COLO668 (cell line): Measurements from ENCODE around the gene AGRN.
A peak's percentile ranks its signal among the peaks of the same experiment; 100 is the strongest.
"Not testable (repeated sequence)": the region's sequence is repeated elsewhere in the genome, so short reads cannot be mapped to it uniquely, and the experiment has no call there.

ENCODE experiments used
- DNase-seq: peaks from one replicate; lab custom pipeline; 2025; ENCODE audit not compliant: unreplicated experiment; lab: John Stamatoyannopoulos, UW

The AGRN gene

DNA sequence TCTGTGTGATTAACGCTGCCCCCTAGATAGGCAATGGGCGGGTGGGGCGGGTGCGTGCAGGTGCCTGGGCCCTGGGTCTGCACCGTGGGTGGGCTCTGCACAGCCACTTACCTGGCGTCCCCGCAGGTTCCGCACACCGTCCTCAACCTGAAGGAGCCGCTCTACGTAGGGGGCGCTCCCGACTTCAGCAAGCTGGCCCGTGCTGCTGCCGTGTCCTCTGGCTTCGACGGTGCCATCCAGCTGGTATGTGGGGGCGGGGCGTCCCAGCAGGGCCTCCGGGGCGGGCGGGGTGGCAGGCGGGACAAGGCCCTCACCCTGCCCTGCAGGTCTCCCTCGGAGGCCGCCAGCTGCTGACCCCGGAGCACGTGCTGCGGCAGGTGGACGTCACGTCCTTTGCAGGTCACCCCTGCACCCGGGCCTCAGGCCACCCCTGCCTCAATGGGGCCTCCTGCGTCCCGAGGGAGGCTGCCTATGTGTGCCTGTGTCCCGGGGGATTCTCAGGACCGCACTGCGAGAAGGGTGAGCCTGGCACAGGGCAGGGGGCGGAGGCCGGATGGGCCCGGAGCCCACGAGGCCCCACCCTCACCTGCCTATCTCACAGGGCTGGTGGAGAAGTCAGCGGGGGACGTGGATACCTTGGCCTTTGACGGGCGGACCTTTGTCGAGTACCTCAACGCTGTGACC is 31.3 kb downstream of the AGRN start:
- peak; percentile 62 for DNase-seq

DNA sequence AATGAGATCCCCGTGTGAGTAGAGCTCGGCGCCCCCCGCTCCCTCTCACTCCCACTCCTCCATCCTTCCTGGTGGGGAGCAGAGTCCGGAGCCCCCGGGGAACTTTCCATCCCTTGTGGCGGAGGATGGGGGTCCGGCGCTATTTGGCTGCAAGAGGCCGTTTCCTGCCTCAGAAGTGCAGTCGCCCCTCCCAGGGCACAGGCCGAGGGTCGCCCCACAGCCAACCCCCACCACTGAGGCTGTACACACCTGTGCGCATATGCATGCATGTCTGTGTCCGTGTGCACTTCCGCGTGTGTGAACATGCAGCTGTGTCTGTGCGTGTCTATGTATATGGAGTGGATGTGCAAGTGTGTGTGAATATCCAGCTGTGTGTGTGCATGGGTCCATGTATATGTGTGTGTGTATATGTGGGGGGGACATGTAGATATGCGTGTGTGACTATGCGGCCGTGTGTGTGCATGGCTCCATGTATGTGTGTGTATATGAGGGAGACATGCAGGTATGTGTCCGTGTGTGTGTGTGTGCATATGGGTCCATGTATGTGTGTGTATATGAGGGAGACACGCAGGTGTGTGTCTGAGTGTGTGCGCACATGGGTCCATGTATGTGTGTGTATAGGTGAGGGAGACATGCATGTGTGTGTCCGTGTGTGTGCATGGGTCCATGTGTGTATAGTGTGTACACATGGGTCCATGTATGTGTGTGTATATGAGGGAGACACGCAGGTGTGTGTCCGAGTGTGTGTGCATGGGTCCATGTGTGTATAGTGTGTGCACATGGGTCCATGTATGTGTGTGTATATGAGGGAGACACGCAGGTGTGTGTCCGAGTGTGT is 32.3 kb downstream of the AGRN start:
- DNase-seq: no peak

DNA sequence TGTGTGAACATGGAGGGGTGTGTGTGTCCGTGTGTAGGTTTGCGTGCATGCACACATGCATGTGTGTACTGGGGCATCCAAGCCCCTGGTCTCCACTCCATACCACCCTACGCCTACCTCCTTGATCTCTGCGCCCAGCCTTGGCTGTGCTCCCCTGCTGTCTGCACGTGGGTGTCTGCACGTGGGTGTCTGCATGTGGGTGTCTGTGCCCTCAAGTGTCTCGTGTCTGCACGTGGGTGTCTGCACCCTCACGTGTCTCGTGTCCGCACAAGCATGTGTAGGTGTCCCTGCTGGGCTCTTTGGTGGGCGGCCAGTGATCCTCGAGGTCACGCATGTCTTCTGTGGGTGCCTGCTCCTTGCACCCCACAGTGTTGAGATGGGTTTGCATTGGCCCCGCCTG is 33.1 kb downstream of the AGRN start:
- no peak for DNase-seq

DNA sequence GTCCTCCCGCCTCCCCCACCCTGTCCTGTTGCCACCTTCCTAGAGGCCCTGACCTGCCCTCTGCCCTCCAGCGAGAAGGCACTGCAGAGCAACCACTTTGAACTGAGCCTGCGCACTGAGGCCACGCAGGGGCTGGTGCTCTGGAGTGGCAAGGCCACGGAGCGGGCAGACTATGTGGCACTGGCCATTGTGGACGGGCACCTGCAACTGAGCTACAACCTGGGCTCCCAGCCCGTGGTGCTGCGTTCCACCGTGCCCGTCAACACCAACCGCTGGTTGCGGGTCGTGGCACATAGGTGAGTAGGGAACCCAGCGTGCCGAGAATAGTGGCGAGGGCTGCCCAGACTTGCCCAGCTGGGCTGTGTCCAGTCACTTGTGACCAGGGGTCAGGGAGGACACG is 33.8 kb downstream of the AGRN start:
- DNase-seq: no peak

DNA sequence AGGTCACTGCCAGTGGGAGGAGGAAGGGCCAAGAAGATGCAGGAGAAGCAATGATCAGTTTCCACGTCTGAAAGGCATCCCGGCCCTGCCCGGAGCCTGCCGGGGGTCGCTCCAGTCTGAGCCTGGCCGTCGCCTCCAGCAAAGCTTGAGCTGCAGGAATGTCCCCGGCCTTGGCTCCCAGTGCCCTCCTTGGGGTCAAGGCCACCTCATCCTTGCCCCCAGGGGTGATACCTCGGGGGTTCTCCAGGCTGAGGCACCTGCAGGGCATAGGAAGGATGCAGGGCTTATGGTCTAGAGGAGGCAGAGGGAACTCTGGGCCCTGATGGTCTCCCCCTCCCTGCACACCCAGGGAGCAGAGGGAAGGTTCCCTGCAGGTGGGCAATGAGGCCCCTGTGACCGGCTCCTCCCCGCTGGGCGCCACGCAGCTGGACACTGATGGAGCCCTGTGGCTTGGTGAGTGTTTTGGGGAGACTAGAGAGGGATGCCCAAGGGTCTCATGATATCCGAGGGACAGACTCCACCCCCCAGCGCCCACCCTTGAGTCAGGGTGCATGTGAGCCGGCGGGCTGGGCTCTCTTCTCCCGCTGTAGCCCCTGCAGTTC is 34.3 kb downstream of the AGRN start:
- no peak for DNase-seq

DNA sequence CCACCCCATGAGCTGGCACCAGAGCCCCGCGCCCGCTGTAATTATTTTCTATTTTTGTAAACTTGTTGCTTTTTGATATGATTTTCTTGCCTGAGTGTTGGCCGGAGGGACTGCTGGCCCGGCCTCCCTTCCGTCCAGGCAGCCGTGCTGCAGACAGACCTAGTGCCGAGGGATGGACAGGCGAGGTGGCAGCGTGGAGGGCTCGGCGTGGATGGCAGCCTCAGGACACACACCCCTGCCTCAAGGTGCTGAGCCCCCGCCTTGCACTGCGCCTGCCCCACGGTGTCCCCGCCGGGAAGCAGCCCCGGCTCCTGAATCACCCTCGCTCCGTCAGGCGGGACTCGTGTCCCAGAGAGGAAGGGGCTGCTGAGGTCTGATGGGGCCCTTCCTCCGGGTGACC is 35.1 kb downstream of the AGRN start:
- no peak for DNase-seq

DNA sequence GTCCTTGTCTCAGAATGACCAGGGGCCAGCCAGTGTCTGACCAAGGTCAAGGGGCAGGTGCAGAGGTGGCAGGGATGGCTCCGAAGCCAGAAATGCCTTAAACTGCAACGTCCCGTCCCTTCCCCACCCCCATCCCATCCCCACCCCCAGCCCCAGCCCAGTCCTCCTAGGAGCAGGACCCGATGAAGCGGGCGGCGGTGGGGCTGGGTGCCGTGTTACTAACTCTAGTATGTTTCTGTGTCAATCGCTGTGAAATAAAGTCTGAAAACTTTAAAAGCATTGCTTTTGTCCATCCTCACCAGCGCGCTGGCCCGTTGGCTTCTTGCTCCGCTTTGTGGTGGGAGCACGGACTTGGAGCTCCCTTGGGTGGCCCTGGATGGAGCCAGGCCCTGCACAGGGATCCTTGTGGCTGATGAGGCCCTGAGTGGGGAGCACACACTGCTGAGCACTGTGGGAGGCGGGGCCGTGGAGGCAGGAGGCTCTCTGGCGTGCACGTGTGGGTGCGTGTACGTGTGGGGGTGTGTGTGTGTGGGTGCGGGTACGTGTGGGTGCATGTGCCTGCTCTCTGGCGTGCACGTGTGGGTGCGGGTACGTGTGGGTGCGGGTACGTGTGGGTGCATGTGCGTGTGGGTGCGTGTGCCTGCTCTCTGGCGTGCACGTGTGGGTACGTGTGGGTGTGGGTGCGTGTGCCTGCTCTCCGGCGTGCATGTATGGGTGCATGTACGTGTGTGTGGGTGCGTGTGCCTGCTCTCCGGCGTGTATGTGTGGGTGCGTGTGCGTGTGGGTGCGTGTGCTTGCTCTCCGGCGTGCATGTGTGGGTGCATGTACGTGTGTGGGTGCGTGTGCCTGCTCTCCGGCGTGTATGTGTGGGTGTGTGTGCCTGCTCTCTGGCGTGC is 36.2 kb downstream of the AGRN start:
- no peak for DNase-seq

DNA sequence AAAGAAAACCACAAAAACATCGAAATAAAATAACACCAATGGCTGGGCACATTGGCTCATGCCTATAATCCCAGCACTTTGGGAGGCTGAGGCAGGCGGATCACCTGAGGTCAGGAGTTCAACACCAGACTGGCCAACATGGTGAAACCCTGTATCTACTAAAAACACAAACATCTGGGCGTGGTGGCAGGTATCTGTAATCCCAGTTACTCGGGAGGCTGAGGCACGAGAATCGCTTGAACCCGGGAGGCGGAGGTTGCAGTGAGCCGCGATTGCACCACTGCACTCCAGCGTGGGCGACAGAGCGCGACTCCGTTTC is 37.8 kb downstream of the AGRN start:
- not testable (repeated sequence) for DNase-seq

DNA sequence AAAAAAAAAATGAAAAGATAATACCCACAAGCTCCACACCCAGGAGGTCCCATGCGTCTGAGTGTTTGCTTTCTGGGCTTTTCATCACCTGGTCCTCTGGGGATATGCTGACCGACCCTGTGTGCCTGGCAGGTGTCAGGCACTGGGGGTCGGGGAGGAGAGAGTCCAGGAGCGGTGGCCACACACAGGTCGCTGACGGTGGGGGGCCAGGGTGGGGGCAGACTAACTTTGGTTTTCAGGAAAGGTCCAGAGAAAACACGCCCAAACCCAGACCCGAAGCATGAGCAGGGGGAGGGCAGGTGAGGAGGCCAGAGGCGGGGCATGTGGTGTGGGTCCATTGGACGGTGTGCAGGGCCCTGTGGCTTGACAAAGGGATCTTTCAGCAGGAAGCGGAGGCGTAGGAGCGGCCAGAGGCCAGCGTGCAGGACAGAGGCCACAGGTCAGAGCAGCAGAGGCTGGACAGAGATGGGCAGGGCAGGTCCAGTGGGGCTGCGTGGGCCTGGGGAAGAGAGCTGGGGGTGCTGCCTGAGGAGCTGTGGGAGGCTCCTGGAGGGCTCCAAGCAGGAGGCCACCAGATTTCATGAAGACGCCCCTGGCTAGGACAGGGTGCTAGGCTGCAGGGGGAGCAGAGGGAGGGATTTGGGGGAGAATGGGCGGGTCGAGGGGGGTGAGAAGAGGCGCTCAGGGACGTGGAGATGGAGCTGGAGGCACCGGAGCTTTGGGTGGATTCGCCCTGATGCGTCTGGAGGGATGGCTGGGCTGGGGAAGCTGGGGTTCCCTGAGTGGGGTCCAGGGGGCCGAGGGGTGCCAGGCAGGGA is 38.4 kb downstream of the AGRN start:
- DNase-seq: no peak

DNA sequence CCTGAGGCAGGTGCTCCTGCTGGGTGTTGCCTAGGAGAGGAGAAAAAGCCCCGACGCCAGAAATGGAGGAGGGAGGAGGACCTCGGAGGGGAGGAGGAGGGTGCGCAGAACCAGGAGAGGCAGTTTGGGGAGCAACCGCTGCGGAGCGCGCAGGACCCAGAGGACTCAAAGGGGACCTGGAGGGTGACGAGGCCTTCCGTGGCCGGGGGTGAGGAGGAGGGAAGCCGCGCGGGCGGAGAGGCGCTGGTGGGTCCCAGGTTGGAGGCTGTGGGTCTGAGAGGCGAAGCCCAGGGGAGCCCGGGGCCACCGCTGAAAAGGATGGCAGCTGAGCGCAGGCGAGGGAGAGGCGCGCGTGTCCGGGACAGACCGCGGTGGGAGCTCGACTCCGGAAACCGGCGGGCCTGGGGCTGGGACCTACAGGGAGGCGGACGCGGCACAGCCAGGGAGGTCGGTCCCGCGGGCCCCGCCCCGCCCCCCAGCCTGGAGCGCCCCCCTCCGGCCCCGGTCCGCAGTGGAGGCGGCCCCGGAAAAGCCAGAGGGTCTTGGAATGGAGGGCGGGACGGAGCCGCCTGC is 39.1 kb downstream of the AGRN start:
- DNase-seq: peak; percentile 65

DNA sequence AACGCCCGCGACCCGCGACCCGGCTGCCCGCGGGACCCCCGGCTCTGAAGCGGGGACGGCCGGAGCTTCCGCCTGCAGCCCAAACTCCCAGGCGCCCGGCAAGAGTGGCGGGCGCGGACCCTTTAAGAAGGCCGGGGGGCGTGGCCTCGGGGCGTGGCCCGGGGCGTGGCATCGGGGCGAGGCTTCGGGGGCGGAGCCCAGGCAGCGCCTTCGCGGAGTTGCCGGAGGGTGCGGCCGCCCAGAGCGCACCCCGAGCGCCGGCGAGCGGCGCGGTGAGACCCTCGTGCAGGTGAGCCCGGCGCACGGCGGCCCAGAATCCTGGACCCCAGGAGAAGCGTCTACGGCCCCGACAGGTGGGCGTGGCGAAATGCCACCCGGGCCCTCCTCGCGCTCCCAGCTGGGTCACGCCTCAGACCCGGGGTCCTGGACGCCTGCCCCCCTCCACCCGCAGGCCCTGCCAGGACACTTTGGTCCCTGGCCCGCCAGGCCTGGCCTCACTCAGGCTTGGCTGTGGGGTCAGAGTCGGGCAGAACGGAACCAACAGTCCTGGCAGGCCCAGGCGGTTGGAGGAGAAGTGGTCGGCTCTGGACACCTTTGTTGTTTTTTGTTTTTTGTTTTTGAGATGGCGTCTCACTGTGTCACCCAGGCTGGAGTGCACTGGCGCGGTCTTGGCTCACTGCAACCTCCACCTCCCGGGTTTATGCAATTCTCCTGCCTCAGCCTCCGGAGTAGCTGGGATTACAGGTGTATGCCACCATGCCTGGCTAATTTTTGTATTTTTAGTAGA is 39.8 kb downstream of the AGRN start:
- DNase-seq: peak; percentile 93

DNA sequence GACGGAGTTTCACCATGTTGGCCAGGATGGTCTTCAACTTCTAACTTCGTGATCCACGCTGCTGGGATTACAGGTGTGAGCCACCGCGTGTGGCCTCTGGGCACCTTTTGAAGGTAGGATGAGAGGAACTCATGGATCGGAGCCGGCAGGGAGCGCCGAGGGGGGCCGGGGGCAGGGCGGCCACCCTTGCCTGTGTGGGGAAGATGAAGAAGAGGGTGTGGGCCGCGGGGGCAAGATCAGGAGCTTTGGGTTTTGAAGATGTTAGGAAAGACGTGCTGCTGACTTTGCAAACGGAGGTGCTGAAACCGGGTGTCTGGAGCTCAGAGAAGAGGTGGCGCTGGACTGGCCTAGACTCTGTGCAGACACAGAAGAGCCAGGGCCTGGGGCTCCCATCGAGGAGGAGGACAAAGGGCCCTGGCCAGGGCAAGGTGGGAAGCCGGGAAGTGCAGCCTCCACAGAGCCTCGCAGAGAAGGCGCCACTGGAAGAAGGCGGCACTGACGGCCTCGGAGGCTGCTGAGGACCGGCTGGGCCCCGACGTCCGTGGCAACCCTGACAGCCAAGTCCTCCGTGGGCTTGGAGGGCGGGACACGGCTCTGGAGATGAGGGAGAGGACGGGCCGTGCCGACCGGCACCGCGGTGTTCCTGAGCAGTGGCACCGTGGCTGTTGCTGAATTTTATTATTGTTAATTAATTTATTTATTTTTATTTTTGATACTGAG is 40.5 kb downstream of the AGRN start:
- no peak for DNase-seq

DNA sequence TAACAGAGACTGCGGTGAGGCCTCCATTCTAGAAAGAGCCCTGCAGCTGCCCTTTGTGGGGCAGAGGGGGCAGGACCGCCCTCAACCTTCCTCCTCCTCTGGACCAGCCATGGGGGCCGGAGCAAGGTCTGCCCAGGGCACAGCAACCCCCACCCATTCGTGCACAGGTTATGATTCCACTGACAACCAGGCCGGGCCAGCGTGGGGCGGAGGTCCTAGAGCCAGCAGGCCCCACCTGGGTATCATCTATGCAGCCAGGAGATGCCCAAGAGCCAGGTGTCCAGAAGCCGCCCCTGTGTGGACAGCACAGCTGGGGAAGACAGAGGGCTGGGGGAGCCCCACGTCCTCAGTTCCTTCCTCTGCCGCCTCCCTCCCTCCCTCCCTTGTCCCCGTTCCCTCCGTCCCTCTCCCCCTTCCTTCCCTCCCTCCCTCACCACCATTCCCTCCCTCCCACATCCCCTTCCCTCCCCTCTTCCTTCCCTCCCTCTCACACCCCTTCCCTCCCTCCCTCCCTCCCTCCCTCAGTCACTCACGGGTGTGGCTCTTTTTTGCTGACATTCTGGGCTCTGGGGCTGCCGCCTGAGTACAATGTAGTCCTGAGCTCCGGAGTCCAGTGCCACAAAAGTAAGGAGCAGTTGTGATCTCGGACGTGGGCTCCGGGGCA is 41.9 kb downstream of the AGRN start:
- DNase-seq: no peak

DNA sequence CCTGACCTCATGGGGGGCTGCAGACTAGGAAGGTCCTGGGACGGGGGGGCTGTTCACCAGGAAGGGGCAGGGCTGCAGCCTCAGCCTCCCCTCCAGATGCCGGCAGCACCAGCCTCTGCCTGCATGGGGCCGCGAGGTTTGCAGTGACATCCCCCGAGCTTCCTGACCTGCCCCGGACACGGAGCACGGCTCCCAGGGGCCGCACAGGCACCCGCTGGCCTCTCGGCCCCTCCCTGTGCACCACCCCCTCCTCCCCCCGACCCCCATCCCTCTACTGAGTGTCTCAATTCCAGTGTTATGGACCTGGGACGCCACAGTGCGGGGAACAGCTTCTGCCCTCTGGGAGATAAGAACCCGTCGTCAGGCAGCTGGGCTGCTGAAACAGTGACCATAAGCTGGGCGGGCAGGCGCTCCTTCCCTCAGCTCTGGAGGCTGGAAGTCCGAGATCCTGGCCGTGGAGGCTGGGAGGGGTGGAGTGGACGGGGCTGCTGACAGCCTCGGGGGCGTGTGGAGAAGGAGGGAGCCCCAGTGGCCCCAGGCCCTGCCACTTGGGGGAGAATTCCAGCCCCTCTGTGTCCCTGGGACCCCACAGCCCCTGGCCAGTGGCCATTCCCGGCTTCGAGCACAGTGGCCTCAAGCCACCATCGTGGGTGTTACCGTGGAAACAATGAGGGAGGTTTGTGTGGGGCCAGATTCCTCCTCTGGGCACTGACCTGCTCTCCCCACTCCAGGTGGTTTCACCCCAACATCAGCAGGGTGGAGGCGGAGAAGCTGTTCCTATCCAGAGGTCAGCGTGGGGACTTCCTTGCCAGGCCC is 42.6 kb downstream of the AGRN start:
- no peak for DNase-seq

DNA sequence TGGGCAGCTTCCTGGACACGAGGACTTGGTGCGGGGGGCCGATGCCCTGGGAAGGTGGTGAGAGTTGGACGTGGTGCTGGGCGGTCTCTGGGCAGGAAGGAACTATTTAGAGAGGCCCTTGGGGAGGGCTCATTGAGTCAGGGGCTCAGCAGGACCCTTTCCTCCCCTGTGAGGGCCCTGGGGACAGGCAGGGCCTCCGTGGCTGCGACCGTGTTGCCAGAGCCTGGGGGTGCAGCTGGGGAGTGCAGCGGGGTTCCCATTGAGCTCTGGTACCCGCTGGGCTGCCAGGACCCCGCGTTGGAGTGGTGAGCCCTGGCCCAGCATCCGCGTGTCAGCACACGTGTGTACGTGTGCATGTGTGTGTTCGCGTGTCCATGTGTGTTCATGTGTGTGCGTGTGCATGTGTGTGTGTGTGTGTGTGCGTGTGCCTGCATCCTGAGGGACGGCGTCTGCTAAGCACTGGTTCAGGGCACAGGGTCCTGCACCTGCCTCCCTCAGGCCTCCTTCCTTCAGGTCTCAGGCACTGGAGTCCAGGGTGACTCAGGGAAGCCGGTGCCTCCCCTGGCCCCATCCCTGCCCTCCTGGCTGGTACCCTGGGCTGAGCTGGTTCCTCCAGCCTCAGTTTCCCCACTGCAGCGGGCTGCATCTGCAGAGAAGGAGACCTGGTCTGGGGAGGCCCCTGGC is 43.5 kb downstream of the AGRN start:
- no peak for DNase-seq

DNA sequence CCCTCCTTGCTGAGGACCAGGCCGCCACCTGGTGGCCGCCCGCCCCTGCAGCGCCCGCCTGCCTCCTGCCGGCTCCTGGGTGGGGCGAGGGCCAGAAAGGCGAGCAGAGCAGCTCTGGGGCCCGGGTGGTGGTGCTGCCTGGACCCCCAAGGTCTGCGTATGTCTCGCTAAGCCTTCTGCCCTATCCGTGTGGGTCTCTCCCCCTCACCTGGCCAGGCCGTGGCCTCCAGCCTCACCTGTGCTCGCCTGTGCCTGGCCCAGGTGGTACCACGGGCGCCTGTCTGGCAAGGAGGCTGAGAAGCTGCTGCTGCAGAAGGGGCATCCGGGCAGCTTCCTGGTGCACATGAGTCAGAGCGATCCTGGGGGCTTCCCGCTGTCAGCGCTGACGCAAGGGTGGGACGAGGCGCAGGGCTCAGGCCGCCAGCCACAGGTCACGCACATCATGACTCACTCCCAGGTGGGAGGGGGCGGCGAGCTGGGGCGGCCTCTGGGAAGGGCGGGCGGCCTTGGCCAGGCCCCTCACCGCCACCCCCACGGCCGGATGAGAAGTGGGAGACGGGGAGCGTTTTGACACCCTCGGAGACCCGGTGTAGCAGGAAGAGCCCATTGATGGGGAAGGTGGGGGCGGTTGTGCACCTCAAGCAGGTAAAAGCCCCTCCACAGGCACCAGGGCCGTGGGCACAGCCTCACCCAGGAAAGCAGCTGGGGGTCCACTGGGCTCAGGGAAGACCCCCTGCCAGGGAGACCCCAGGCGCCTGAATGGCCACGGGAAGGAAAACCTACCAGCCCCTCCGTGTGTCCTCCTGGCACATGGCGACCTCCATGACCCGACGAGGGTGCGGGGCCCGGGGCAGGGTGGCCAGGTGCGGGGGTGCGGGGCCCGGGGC is 44.3 kb downstream of the AGRN start:
- DNase-seq: peak; percentile 86
